Measurements from ENCODE around the gene RNF214. TPM values are rescaled to one million over a fixed set of nuclear protein-coding genes. Genes with fewer than 3 reads are reported as not detected.
A peak's percentile ranks its signal among the peaks of the same experiment; 100 is the strongest.

RNF214 gene
- total and polyA plus RNA-seq, 3 donors from 2014 or later = 37.8 to 48.9 (median 44.9) TPM

DNA sequence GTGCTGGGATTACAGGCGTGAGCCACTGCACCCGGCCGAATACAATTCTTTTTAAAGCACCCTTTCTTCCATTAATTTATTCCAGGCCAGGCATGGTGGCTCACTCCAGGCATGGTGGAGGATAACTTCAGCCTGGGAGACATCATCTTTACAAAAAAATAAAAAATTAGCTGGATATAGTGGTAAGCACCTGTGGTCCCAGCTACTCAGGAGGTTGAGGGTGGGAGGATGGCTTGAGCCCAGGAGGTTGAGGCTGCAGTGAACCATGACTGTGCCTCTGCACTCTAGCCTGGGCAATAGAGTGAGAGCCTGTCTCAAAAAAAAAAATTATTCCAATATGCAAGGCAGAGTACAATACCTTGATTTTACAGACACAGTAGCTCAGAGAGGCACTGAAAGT is 21.9 kb upstream of the RNF214 start:
- no peaks in the 10 kb centered on the region for H3K9me3 ChIP-seq
- H3K4me1 ChIP-seq = peaks cover 2% of the 10 kb centered on the region
- TF ChIP-seq, protein P1, sequence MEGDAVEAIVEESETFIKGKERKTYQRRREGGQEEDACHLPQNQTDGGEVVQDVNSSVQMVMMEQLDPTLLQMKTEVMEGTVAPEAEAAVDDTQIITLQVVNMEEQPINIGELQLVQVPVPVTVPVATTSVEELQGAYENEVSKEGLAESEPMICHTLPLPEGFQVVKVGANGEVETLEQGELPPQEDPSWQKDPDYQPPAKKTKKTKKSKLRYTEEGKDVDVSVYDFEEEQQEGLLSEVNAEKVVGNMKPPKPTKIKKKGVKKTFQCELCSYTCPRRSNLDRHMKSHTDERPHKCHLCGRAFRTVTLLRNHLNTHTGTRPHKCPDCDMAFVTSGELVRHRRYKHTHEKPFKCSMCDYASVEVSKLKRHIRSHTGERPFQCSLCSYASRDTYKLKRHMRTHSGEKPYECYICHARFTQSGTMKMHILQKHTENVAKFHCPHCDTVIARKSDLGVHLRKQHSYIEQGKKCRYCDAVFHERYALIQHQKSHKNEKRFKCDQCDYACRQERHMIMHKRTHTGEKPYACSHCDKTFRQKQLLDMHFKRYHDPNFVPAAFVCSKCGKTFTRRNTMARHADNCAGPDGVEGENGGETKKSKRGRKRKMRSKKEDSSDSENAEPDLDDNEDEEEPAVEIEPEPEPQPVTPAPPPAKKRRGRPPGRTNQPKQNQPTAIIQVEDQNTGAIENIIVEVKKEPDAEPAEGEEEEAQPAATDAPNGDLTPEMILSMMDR (IDR thresholded peaks at IDR 0.05) = no peak
- TF ChIP-seq POLR2A (IDR thresholded peaks at IDR 0.05) = no peak
- intact Hi-C loops (cut with DNase I; ENCODE audit: low total_unique reads) = no loop called here
- H3K4me3 ChIP-seq = no peak overlapping the region
- DNase-seq = no peak
- no peak overlapping the region for H3K27ac ChIP-seq
- H3K36me3 ChIP-seq (ENCODE audit: low read depth, missing control alignments) = no peaks in the 10 kb centered on the region
- no peaks in the 10 kb centered on the region for H3K27me3 ChIP-seq
- 99 to 100% methylated on average over 3 of the region's 3 CpGs for WGBS, 2 donors

DNA sequence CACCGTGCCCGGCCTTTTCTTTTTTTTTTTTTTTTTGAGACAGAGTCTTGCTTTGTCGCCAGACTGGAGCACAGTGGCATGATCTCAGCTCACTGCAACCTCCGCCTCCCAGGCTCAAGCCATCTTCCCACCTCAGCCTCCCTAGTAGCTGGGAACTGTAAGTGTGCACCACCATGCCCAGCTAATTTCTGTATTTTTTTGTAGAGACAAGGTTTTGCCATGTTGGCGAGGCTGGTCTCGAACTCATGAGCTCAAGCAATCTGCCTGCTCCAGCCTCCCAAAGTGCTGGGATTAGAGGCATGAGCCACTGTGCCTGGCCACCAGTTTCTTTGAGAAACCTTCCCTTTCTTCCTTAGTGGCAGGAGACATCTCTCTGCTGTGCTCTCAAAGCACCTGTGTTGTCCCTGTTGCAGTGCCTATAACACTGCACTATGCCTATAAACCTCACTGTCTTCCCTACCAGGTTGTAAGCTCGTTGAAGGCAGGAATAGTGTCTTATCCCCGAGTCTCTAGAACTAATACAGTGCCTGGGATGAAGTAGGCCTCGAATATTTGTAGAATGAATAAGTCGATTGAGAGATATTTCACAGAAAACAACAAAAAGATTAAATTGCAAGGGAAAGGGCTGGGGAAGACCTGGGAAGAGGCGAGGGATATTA is 19.6 kb upstream of the RNF214 start:
- intact Hi-C loops (cut with DNase I; ENCODE audit: low total_unique reads) = no loop called here
- Histone ChIP-seq H3K4me3 (no peak overlapping the region), H3K27me3 (no peaks in the 10 kb centered on the region), H3K36me3 (ENCODE audit: low read depth, missing control alignments) (no peaks in the 10 kb centered on the region), H3K27ac (no peak overlapping the region), H3K9me3 (no peaks in the 10 kb centered on the region), H3K4me1 (peaks cover 10% of the 10 kb centered on the region)
- 91 to 95% methylated on average over 11 of the region's 11 CpGs for WGBS, 2 donors
- no peak for TF ChIP-seq POLR2A (IDR thresholded peaks at IDR 0.05)
- TF ChIP-seq, protein P1 (IDR thresholded peaks at IDR 0.05) = no peak
- DNase-seq = no peak

DNA sequence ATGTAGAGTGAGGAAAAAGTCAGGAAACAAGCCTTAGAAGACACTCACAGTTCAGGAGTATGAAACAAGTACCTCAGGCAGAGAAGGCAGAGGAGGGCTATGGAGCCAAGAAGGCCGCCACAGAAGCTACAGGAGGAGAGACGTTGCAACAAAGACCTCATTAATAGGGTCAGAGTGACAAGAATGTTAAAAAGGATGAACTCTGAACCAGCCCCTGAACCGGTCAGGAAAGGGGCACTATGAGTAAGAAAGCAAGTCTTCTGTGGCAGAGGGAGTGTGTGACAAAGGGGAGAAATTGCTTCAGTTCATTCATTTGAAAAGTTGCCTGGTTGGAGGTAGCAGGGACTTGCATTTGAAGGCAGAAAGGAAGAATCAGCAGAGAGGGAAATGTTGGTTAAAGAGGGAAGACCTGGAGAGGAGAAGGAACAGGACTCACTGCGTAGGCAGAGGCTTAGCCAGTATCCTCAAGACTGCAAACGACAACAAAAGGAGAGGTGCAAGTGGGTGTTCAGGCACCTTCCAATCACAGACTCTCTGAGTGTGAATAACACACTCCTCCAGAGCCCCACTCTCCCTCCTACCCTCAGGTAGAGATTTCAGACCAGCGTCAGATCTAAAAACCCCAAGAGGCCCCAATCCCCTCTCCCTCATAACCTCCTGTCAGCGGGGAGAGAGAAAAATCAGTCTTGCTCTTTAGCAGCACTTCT is 17.9 kb upstream of the RNF214 start:
- H3K27ac ChIP-seq = no peak overlapping the region
- peaks cover 23% of the 10 kb centered on the region for H3K4me1 ChIP-seq
- no peak overlapping the region for H3K4me3 ChIP-seq
- DNase-seq = no peak
- TF ChIP-seq POLR2A (IDR thresholded peaks at IDR 0.05) = no peak
- TF ChIP-seq, protein P1 (IDR thresholded peaks at IDR 0.05) = no peak
- H3K27me3 ChIP-seq = no peaks in the 10 kb centered on the region
- H3K36me3 ChIP-seq (ENCODE audit: low read depth, missing control alignments) = no peaks in the 10 kb centered on the region
- intact Hi-C loops (cut with DNase I; ENCODE audit: low total_unique reads) = no loop called here
- 76 to 82% methylated on average over 7 of the region's 7 CpGs for WGBS, 2 donors
- no peaks in the 10 kb centered on the region for H3K9me3 ChIP-seq

DNA sequence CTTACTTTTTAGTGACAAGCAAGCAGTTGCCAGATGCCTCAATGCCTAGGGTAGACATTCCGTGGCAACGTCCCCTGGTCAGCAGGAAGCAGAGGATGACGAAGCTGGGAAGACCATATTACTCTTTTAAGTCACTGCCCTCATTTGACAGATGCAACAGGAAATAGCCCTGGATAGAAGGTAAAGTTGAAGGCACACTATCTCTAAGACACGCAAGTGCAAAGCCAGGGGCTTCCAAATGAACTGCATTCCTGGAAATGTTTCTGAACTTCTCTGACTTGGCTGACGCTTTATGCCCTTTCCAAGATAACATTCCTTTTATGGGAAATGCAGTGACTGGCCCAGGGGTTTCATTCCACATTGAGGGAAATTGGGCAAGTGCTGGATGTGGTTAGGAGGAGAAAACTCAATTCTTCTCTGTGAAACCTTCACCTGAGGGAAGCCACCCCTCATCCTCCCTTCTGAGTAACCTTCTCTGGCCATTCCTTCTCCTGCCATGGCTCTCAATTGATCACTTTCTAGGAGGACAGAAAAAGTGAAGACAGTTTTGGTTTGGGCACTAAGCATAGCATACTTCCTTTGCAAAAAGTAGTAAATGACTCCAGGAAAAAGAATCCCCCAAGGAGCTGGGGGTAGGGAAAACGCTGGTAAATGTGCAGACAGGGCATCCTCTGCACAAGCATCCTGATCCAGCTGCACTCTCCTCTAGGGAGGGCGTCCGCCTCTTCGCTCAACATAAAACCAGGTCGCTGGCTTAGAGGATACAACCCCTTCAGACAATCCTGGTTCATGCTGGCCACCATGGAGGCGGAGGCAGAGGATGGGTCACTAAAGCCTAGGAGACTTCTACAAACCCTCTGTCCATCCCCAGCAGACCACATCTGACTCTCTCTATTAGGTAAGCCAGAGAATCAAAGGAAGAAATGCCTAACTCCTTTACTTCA is 15.1 kb upstream of the RNF214 start:
- WGBS, 2 donors = 69% methylated on average over 11 of the region's 11 CpGs
- no peaks in the 10 kb centered on the region for H3K36me3 ChIP-seq (ENCODE audit: low read depth, missing control alignments)

More for the DNA sequence above, 15.1 kb upstream of the RNF214 start:
- no peak for DNase-seq
- TF ChIP-seq, protein P1 (IDR thresholded peaks at IDR 0.05) = no peak
- TF ChIP-seq POLR2A (IDR thresholded peaks at IDR 0.05) = no peak
- intact Hi-C loops (cut with DNase I; ENCODE audit: low total_unique reads) = no loop called here
- H3K27me3 ChIP-seq = no peaks in the 10 kb centered on the region
- H3K9me3 ChIP-seq = no peaks in the 10 kb centered on the region
- peak overlapping the region; percentile 10 to 79 for H3K27ac ChIP-seq
- no peak overlapping the region for H3K4me3 ChIP-seq
- H3K4me1 ChIP-seq = peaks cover 50% of the 10 kb centered on the region
